GM23338 (cell line): Measurements from ENCODE around the gene SCN9A. TPM values are rescaled to one million over a fixed set of nuclear protein-coding genes. Genes with fewer than 3 reads are reported as not detected.

Experiments used
- ATAC-seq: fragments of 200-7000 bp; cut with Tn5 transposase; 3 replicates; pipeline ENCODE4 v1.9.1; 2020
- DNase-seq: peaks from one replicate; pipeline ENCODE4 v3.0.0-alpha.2; 2015; ENCODE audit warnings: low spot score
- H2AFZ ChIP-seq: fragments of 200-600 bp; sonication (generic); 2 replicates; pipeline ENCODE4 v1.8.0; 2016; ENCODE audit warnings: antibody characterized with exemption, mild to moderate bottlenecking, moderate library complexity
- H3F3A ChIP-seq: fragments of 200-600 bp; sonication (generic); replicated peaks from 2 replicates; pipeline ENCODE4 v1.8.0; 2017; ENCODE audit warnings: antibody characterized with exemption, mixed run types, low read depth
- H3K27ac ChIP-seq: fragments of 200-600 bp; sonication (generic); 2 replicates; pipeline ENCODE4 v1.6.1; 2016; ENCODE audit warnings: low read depth
- H3K27me3 ChIP-seq: fragments of 200-600 bp; sonication (generic); 2 replicates; pipeline ENCODE4 v1.8.0; 2016; ENCODE audit warnings: mild to moderate bottlenecking, mixed run types, moderate library complexity; ENCODE audit not compliant: insufficient read depth
- H3K36me3 ChIP-seq: fragments of 200-600 bp; sonication (generic); 2 replicates; pipeline ENCODE4 v1.8.0; 2016; ENCODE audit warnings: mild to moderate bottlenecking; ENCODE audit not compliant: insufficient read depth
- H3K4me1 ChIP-seq: fragments of 200-600 bp; sonication (generic); 2 replicates; pipeline ENCODE4 v1.8.0; 2016; ENCODE audit warnings: mild to moderate bottlenecking, moderate library complexity; ENCODE audit not compliant: insufficient read depth
- H3K4me2 ChIP-seq: fragments of 200-600 bp; sonication (generic); 2 replicates; pipeline ENCODE4 v1.7.1; 2017; ENCODE audit warnings: mixed run types
- H3K4me3 ChIP-seq: fragments of 200-600 bp; sonication (generic); 2 replicates; pipeline ENCODE4 v1.6.1; 2016; ENCODE audit warnings: mixed run types
- H3K79me2 ChIP-seq: fragments of 200-600 bp; sonication (generic); replicated peaks from 2 replicates; pipeline ENCODE4 v1.8.0; 2017; ENCODE audit warnings: mild to moderate bottlenecking; ENCODE audit not compliant: insufficient read depth
- H3K9me2 ChIP-seq: fragments of 200-600 bp; sonication (generic); 2 replicates; pipeline ENCODE4 v1.8.0; 2017; ENCODE audit not compliant: insufficient read depth
- H4K20me1 ChIP-seq: fragments of 200-600 bp; sonication (generic); replicated peaks from 2 replicates; pipeline ENCODE4 v1.8.0; 2017; ENCODE audit warnings: mild to moderate bottlenecking; ENCODE audit not compliant: insufficient read depth
- H3K27ac Mint-ChIP-seq: 2 replicates; pipeline ENCODE4 v1.8.0; 2020; ENCODE audit warnings: inconsistent platforms, mild to moderate bottlenecking, moderate library complexity, mixed read lengths
- H3K27me3 Mint-ChIP-seq: 3 replicates; pipeline ENCODE4 v1.8.0; 2022; ENCODE audit warnings: low read depth, mild to moderate bottlenecking, moderate library complexity, mixed read lengths, inconsistent platforms; ENCODE audit not compliant: insufficient read depth, poor library complexity
- H3K36me3 Mint-ChIP-seq: 3 replicates; pipeline ENCODE4 v1.8.0; 2021; ENCODE audit warnings: low read depth, mild to moderate bottlenecking, inconsistent platforms, moderate library complexity, mixed read lengths
- H3K4me1 Mint-ChIP-seq: 3 replicates; pipeline ENCODE4 v1.8.0; 2020; ENCODE audit warnings: mild to moderate bottlenecking, inconsistent platforms, mixed read lengths
- H3K4me3 Mint-ChIP-seq: 3 replicates; pipeline ENCODE4 v1.8.0; 2021; ENCODE audit warnings: moderate library complexity, mild to moderate bottlenecking, inconsistent platforms, mixed read lengths
- H3K9me3 Mint-ChIP-seq: 3 replicates; pipeline ENCODE4 v1.8.0; 2020; ENCODE audit warnings: moderate library complexity, mild to moderate bottlenecking, inconsistent platforms, mixed read lengths
- CREB1 ChIP-seq: fragments of 250-450 bp; sonication (Bioruptor Pico); IDR thresholded peaks from 2 replicates; pipeline ENCODE4 v1.5.0; 2020; ENCODE audit warnings: low read depth, mild to moderate bottlenecking, moderate library complexity
- EZH2 ChIP-seq: fragments of 200-600 bp; sonication (generic); IDR thresholded peaks from one replicate; pipeline ENCODE4 v1.8.0; 2017; ENCODE audit warnings: antibody characterized with exemption, mild to moderate bottlenecking, low read depth; ENCODE audit not compliant: unreplicated experiment
- JUNB ChIP-seq: IDR thresholded peaks from one replicate; pipeline ENCODE4 v1.6.1; 2016; ENCODE audit warnings: antibody characterized with exemption; ENCODE audit not compliant: unreplicated experiment
- NANOG ChIP-seq: IDR thresholded peaks from 2 replicates; pipeline ENCODE4 v1.6.1; 2016; ENCODE audit warnings: antibody characterized with exemption, borderline replicate concordance
- STAT1 ChIP-seq: IDR thresholded peaks from one replicate; pipeline ENCODE4 v1.6.1; 2016; ENCODE audit warnings: antibody characterized with exemption; ENCODE audit not compliant: unreplicated experiment
- ZNF114 ChIP-seq: fragments of 250-450 bp; sonication (Bioruptor Pico); IDR thresholded peaks from 2 replicates; pipeline ENCODE4 v1.5.0; 2020; ENCODE audit warnings: mild to moderate bottlenecking, moderate library complexity
- ZNF331 ChIP-seq: fragments of 250-450 bp; sonication (Bioruptor Pico); IDR thresholded peaks from 2 replicates; pipeline ENCODE4 v1.5.0; 2020; ENCODE audit warnings: low read depth, mild to moderate bottlenecking, moderate library complexity
- ZNF462 ChIP-seq: fragments of 250-450 bp; sonication (Bioruptor Pico); IDR thresholded peaks from 2 replicates; pipeline ENCODE4 v1.5.0; 2020; ENCODE audit warnings: mild to moderate bottlenecking, moderate library complexity
- polyA plus RNA-seq: library from polyadenylated mRNA; unstranded; fragments of >200 nt; fragmentation: Nextera tagmentation; extraction: Ambion mirVana; gene quantifications from 2 replicates; pipeline ENCODE4 v1.2.1, GENCODE V29; 2016
- total RNA-seq: library from RNA; depleted of rRNA; stranded (reverse); fragments of >200 nt; shearing (Covaris generic); gene quantifications from 2 replicates; pipeline ENCODE4 v1.2.3, GENCODE V29; 2014
- TF ChIP-seq, protein P1 (sequence below): IDR thresholded peaks from 2 replicates; pipeline ENCODE4 v1.6.1; 2016; ENCODE audit warnings: antibody characterized with exemption

Gene SCN9A
- total and polyA plus RNA-seq, 2 experiments from 2014 or later = 8.8 to 9.5 TPM

- TF ChIP-seq ZNF462 = no peak
These were observed 178.3 kb downstream of the SCN9A start (continued) for GRCh38 chr2:166197446-166197845.

DNA sequence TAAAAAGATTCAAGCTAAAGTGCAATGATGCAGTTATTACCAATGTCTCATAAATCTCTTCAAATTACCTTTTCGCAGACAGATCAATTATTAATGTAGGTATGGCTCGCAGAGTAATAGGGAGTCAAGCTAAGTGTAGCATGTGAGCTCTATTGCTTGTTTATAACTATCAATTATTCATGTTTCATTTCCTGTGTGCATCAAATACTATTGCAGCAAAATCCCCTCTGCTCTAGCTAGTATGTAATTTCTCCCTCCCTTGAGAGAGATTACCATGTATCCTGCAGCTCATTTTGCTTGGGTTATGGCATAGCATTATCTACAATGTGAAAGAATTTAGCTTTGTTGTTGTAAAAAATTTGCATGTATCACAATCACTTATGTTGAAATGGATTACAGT lies 182.3 kb downstream of the SCN9A start:
- H3K9me3 Mint-ChIP-seq = no peaks in the 10 kb centered on the region
- H3K4me2 ChIP-seq = no peak overlapping the region
- no peaks in the 10 kb centered on the region for H3K9me2 ChIP-seq
- no peaks in the 10 kb centered on the region for H3K27me3 Mint-ChIP-seq
- no peaks in the 10 kb centered on the region for H3F3A ChIP-seq
- no peak overlapping the region for H3K4me3 ChIP-seq
- H2AFZ ChIP-seq = no peak overlapping the region
- ATAC-seq = no peak
- peaks cover under 1% of the 10 kb centered on the region; the same call in 1 of the 3 replicates for H3K4me1 Mint-ChIP-seq
- H4K20me1 ChIP-seq = no peaks in the 10 kb centered on the region
- H3K27ac ChIP-seq = no peak overlapping the region
- H3K36me3 Mint-ChIP-seq = no peaks in the 10 kb centered on the region
- H3K36me3 ChIP-seq = no peaks in the 10 kb centered on the region
- no peaks in the 10 kb centered on the region for H3K4me1 ChIP-seq
- H3K4me3 Mint-ChIP-seq = no peak overlapping the region
- H3K27me3 ChIP-seq = no peaks in the 10 kb centered on the region
- H3K79me2 ChIP-seq = no peaks in the 10 kb centered on the region
- no peak for DNase-seq
- H3K27ac Mint-ChIP-seq = no peak overlapping the region
- TF ChIP-seq ZNF114 (no peak), CREB1 (CRISPR knock-in tag) (no peak), EZH2 (no peak), JUNB (no peak), ZNF331 (no peak), STAT1 (no peak), ZNF462 (no peak), NANOG (no peak)
- TF ChIP-seq, protein P1, sequence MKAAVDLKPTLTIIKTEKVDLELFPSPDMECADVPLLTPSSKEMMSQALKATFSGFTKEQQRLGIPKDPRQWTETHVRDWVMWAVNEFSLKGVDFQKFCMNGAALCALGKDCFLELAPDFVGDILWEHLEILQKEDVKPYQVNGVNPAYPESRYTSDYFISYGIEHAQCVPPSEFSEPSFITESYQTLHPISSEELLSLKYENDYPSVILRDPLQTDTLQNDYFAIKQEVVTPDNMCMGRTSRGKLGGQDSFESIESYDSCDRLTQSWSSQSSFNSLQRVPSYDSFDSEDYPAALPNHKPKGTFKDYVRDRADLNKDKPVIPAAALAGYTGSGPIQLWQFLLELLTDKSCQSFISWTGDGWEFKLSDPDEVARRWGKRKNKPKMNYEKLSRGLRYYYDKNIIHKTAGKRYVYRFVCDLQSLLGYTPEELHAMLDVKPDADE = no peak
